ENCODE results near the gene CSK.

GRCh38 chr15:74750751-74751150 is 31.1 kb upstream of the CSK start:
- TF ChIP-seq CTCF (IDR thresholded peaks at IDR 0.05) (no peak), POLR2A (IDR thresholded peaks at IDR 0.05) (no peak)

Measured in esophagus squamous epithelium (tissue), 4 donors.